GM23338 (cell line): ENCODE results near the gene AIMP1. TPM values are rescaled to one million over a fixed set of nuclear protein-coding genes. Genes with fewer than 3 reads are reported as not detected.

Source experiments
- ATAC-seq: fragments of 200-7000 bp; cut with Tn5 transposase; 3 replicates; pipeline ENCODE4 v1.9.1; 2020
- DNase-seq: peaks from one replicate; pipeline ENCODE4 v3.0.0-alpha.2; 2015; ENCODE audit warnings: low spot score
- H2AFZ ChIP-seq: fragments of 200-600 bp; sonication (generic); 2 replicates; pipeline ENCODE4 v1.8.0; 2016; ENCODE audit warnings: antibody characterized with exemption, mild to moderate bottlenecking, moderate library complexity
- H3F3A ChIP-seq: fragments of 200-600 bp; sonication (generic); replicated peaks from 2 replicates; pipeline ENCODE4 v1.8.0; 2017; ENCODE audit warnings: antibody characterized with exemption, mixed run types, low read depth
- H3K27ac ChIP-seq: fragments of 200-600 bp; sonication (generic); 2 replicates; pipeline ENCODE4 v1.6.1; 2016; ENCODE audit warnings: low read depth
- H3K27me3 ChIP-seq: fragments of 200-600 bp; sonication (generic); 2 replicates; pipeline ENCODE4 v1.8.0; 2016; ENCODE audit warnings: mild to moderate bottlenecking, mixed run types, moderate library complexity; ENCODE audit not compliant: insufficient read depth
- H3K36me3 ChIP-seq: fragments of 200-600 bp; sonication (generic); 2 replicates; pipeline ENCODE4 v1.8.0; 2016; ENCODE audit warnings: mild to moderate bottlenecking; ENCODE audit not compliant: insufficient read depth
- H3K4me1 ChIP-seq: fragments of 200-600 bp; sonication (generic); 2 replicates; pipeline ENCODE4 v1.8.0; 2016; ENCODE audit warnings: mild to moderate bottlenecking, moderate library complexity; ENCODE audit not compliant: insufficient read depth
- H3K4me2 ChIP-seq: fragments of 200-600 bp; sonication (generic); 2 replicates; pipeline ENCODE4 v1.7.1; 2017; ENCODE audit warnings: mixed run types
- H3K4me3 ChIP-seq: fragments of 200-600 bp; sonication (generic); 2 replicates; pipeline ENCODE4 v1.6.1; 2016; ENCODE audit warnings: mixed run types
- H3K79me2 ChIP-seq: fragments of 200-600 bp; sonication (generic); replicated peaks from 2 replicates; pipeline ENCODE4 v1.8.0; 2017; ENCODE audit warnings: mild to moderate bottlenecking; ENCODE audit not compliant: insufficient read depth
- H3K9me2 ChIP-seq: fragments of 200-600 bp; sonication (generic); 2 replicates; pipeline ENCODE4 v1.8.0; 2017; ENCODE audit not compliant: insufficient read depth
- H4K20me1 ChIP-seq: fragments of 200-600 bp; sonication (generic); replicated peaks from 2 replicates; pipeline ENCODE4 v1.8.0; 2017; ENCODE audit warnings: mild to moderate bottlenecking; ENCODE audit not compliant: insufficient read depth
- H3K27ac Mint-ChIP-seq: 2 replicates; pipeline ENCODE4 v1.8.0; 2020; ENCODE audit warnings: inconsistent platforms, mild to moderate bottlenecking, moderate library complexity, mixed read lengths
- H3K27me3 Mint-ChIP-seq: 3 replicates; pipeline ENCODE4 v1.8.0; 2022; ENCODE audit warnings: low read depth, mild to moderate bottlenecking, moderate library complexity, mixed read lengths, inconsistent platforms; ENCODE audit not compliant: insufficient read depth, poor library complexity
- H3K36me3 Mint-ChIP-seq: 3 replicates; pipeline ENCODE4 v1.8.0; 2021; ENCODE audit warnings: low read depth, mild to moderate bottlenecking, inconsistent platforms, moderate library complexity, mixed read lengths
- H3K4me1 Mint-ChIP-seq: 3 replicates; pipeline ENCODE4 v1.8.0; 2020; ENCODE audit warnings: mild to moderate bottlenecking, inconsistent platforms, mixed read lengths
- H3K4me3 Mint-ChIP-seq: 3 replicates; pipeline ENCODE4 v1.8.0; 2021; ENCODE audit warnings: moderate library complexity, mild to moderate bottlenecking, inconsistent platforms, mixed read lengths
- H3K9me3 Mint-ChIP-seq: 3 replicates; pipeline ENCODE4 v1.8.0; 2020; ENCODE audit warnings: moderate library complexity, mild to moderate bottlenecking, inconsistent platforms, mixed read lengths
- CREB1 ChIP-seq: fragments of 250-450 bp; sonication (Bioruptor Pico); IDR thresholded peaks from 2 replicates; pipeline ENCODE4 v1.5.0; 2020; ENCODE audit warnings: low read depth, mild to moderate bottlenecking, moderate library complexity
- CTCF ChIP-seq, 2 experiments: fragments of 200-600 bp in 1 of 2; sonication (generic) in 1 of 2; conservative IDR thresholded peaks; 2 replicates each; pipeline versions ENCODE4 v1.5.1 to v1.6.1; 2016 to 2017; ENCODE audit warnings: antibody characterized with exemption in 2 of 2, low read depth in 2 of 2, mild to moderate bottlenecking in 2 of 2, moderate library complexity in 1 of 2
- EZH2 ChIP-seq: fragments of 200-600 bp; sonication (generic); IDR thresholded peaks from one replicate; pipeline ENCODE4 v1.8.0; 2017; ENCODE audit warnings: antibody characterized with exemption, mild to moderate bottlenecking, low read depth; ENCODE audit not compliant: unreplicated experiment
- EZH2phosphoT487 ChIP-seq: fragments of 200-600 bp; sonication (generic); IDR thresholded peaks from one replicate; pipeline ENCODE4 v1.8.1; 2018; ENCODE audit warnings: antibody characterized with exemption; ENCODE audit not compliant: unreplicated experiment
- JUNB ChIP-seq: IDR thresholded peaks from one replicate; pipeline ENCODE4 v1.6.1; 2016; ENCODE audit warnings: antibody characterized with exemption; ENCODE audit not compliant: unreplicated experiment
- NANOG ChIP-seq: IDR thresholded peaks from 2 replicates; pipeline ENCODE4 v1.6.1; 2016; ENCODE audit warnings: antibody characterized with exemption, borderline replicate concordance
- POLR2AphosphoS5 ChIP-seq: IDR thresholded peaks from 2 replicates; pipeline ENCODE4 v1.6.1; 2016; ENCODE audit warnings: antibody characterized with exemption, low read depth
- STAT1 ChIP-seq: IDR thresholded peaks from one replicate; pipeline ENCODE4 v1.6.1; 2016; ENCODE audit warnings: antibody characterized with exemption; ENCODE audit not compliant: unreplicated experiment
- ZNF114 ChIP-seq: fragments of 250-450 bp; sonication (Bioruptor Pico); IDR thresholded peaks from 2 replicates; pipeline ENCODE4 v1.5.0; 2020; ENCODE audit warnings: mild to moderate bottlenecking, moderate library complexity
- ZNF331 ChIP-seq: fragments of 250-450 bp; sonication (Bioruptor Pico); IDR thresholded peaks from 2 replicates; pipeline ENCODE4 v1.5.0; 2020; ENCODE audit warnings: low read depth, mild to moderate bottlenecking, moderate library complexity
- polyA plus RNA-seq: library from polyadenylated mRNA; unstranded; fragments of >200 nt; fragmentation: Nextera tagmentation; extraction: Ambion mirVana; gene quantifications from 2 replicates; pipeline ENCODE4 v1.2.1, GENCODE V29; 2016
- total RNA-seq: library from RNA; depleted of rRNA; stranded (reverse); fragments of >200 nt; shearing (Covaris generic); gene quantifications from 2 replicates; pipeline ENCODE4 v1.2.3, GENCODE V29; 2014

The AIMP1 gene
- total and polyA plus RNA-seq, 2 experiments from 2014 or later: 34.5 to 200 TPM

GRCh38 chr4:106343865-106344646 is 27.7 kb downstream of the AIMP1 start:
- H3K36me3 ChIP-seq: peaks cover 7% of the 10 kb centered on the region; the same call in 1 of the 2 replicates
- peaks cover 4% of the 10 kb centered on the region; the same call in 1 of the 2 replicates for H3K4me1 ChIP-seq
- TF ChIP-seq ZNF331 (CRISPR knock-in tag) (no peak), POLR2AphosphoS5 (no peak), EZH2phosphoT487 (no peak), STAT1 (no peak), NANOG (no peak), CREB1 (CRISPR knock-in tag) (no peak)
- no peaks in the 10 kb centered on the region for H3K9me2 ChIP-seq
- H4K20me1 ChIP-seq: 0 out of 2 replicates have a peak, but pooled peaks cover 5% of the 10 kb centered on the region
- H3K4me2 ChIP-seq: no peak overlapping the region
- no peaks in the 10 kb centered on the region for H3K27me3 ChIP-seq
- Mint-ChIP-seq H3K4me3 (no peak overlapping the region), H3K27ac (peak overlapping the region; percentile 21; the same call in 1 of the 2 replicates), H3K4me1 (peaks cover 8% of the 10 kb centered on the region; the same call in 2 of the 3 replicates), H3K9me3 (no peaks in the 10 kb centered on the region), H3K36me3 (peaks cover 12% of the 10 kb centered on the region), H3K27me3 (no peaks in the 10 kb centered on the region)
- ATAC-seq: no peak
- no peak overlapping the region for H3K4me3 ChIP-seq
- no peak overlapping the region for H2AFZ ChIP-seq
- H3K27ac ChIP-seq: no peak overlapping the region
- H3F3A ChIP-seq: no peaks in the 10 kb centered on the region
- H3K79me2 ChIP-seq: peaks cover 29% of the 10 kb centered on the region
- no peak for DNase-seq

GRCh38 chr4:106344647-106344970 is 28.3 kb downstream of the AIMP1 start:
- H3K36me3 Mint-ChIP-seq: peaks cover 8% of the 10 kb centered on the region; the same call in 2 of the 3 replicates

GRCh38 chr4:106347167-106347566 is 30.8 kb downstream of the AIMP1 start:
- Histone ChIP-seq H4K20me1 (0 out of 2 replicates have a peak, but pooled peaks cover 5% of the 10 kb centered on the region), H3K4me2 (no peak overlapping the region), H3K79me2 (peaks cover 5% of the 10 kb centered on the region; the same call in 1 of the 2 replicates), H3K36me3 (peaks cover 7% of the 10 kb centered on the region; the same call in 1 of the 2 replicates), H3K27ac (no peak overlapping the region), H3K27me3 (no peaks in the 10 kb centered on the region), H3K4me1 (peaks cover 4% of the 10 kb centered on the region; the same call in 1 of the 2 replicates), H3F3A (no peaks in the 10 kb centered on the region), H3K9me2 (no peaks in the 10 kb centered on the region), H3K4me3 (no peak overlapping the region), H2AFZ (no peak overlapping the region)
- H3K27ac Mint-ChIP-seq: no peak overlapping the region
- no peak for TF ChIP-seq CTCF (conservative IDR thresholded peaks at IDR 0.05; ENCODE audit: low read depth in 2 of 2)
- no peak for TF ChIP-seq STAT1
- TF ChIP-seq EZH2phosphoT487: no peak
- TF ChIP-seq JUNB: no peak
- TF ChIP-seq ZNF114 (CRISPR knock-in tag): no peak
- TF ChIP-seq EZH2: no peak
- no peak for TF ChIP-seq POLR2AphosphoS5
- no peaks in the 10 kb centered on the region for H3K27me3 Mint-ChIP-seq
- ATAC-seq: no peak
- H3K9me3 Mint-ChIP-seq: no peaks in the 10 kb centered on the region
- H3K36me3 Mint-ChIP-seq: no peaks in the 10 kb centered on the region
- DNase-seq: no peak
- H3K4me1 Mint-ChIP-seq: peaks cover 8% of the 10 kb centered on the region; the same call in 2 of the 3 replicates
- H3K4me3 Mint-ChIP-seq: no peak overlapping the region

More at GRCh38 chr4:106344647-106344970, 28.3 kb downstream of the AIMP1 start:
- Histone ChIP-seq H3K9me2 (no peaks in the 10 kb centered on the region), H3K4me1 (peaks cover 4% of the 10 kb centered on the region; the same call in 1 of the 2 replicates), H3K27me3 (no peaks in the 10 kb centered on the region), H3K4me3 (no peak overlapping the region), H3K4me2 (no peak overlapping the region), H3K36me3 (peaks cover 7% of the 10 kb centered on the region; the same call in 1 of the 2 replicates), H3K79me2 (peaks cover 29% of the 10 kb centered on the region), H2AFZ (no peak overlapping the region), H3F3A (no peaks in the 10 kb centered on the region), H3K27ac (no peak overlapping the region), H4K20me1 (0 out of 2 replicates have a peak, but pooled peaks cover 5% of the 10 kb centered on the region)
- H3K4me1 Mint-ChIP-seq: peaks cover 8% of the 10 kb centered on the region; the same call in 2 of the 3 replicates
- TF ChIP-seq JUNB (no peak), EZH2phosphoT487 (no peak)
- H3K27me3 Mint-ChIP-seq: no peaks in the 10 kb centered on the region
- H3K4me3 Mint-ChIP-seq: no peak overlapping the region
- peak overlapping the region; percentile 21; the same call in 1 of the 2 replicates for H3K27ac Mint-ChIP-seq
- ATAC-seq (no peak), DNase-seq (no peak)
- H3K9me3 Mint-ChIP-seq: no peaks in the 10 kb centered on the region
